DOHH2 (cell line): ENCODE measurements around the gene CPEB1.

Experiments
- EZH2phosphoT487 ChIP-seq: fragments of 200-600 bp; sonication (generic); IDR thresholded peaks from 2 replicates; pipeline ENCODE4 v1.6.1; 2017; ENCODE audit warnings: borderline replicate concordance, mild to moderate bottlenecking, antibody characterized with exemption, low read length, moderate library complexity, mixed read lengths
- TF ChIP-seq, protein P1 (sequence below): fragments of 200-600 bp; sonication (generic); IDR thresholded peaks from one replicate; pipeline ENCODE4 v1.5.1; 2014; ENCODE audit warnings: antibody characterized with exemption, mild to moderate bottlenecking, low read depth, low read length; ENCODE audit not compliant: poor library complexity, severe bottlenecking

- TF ChIP-seq, protein P1, sequence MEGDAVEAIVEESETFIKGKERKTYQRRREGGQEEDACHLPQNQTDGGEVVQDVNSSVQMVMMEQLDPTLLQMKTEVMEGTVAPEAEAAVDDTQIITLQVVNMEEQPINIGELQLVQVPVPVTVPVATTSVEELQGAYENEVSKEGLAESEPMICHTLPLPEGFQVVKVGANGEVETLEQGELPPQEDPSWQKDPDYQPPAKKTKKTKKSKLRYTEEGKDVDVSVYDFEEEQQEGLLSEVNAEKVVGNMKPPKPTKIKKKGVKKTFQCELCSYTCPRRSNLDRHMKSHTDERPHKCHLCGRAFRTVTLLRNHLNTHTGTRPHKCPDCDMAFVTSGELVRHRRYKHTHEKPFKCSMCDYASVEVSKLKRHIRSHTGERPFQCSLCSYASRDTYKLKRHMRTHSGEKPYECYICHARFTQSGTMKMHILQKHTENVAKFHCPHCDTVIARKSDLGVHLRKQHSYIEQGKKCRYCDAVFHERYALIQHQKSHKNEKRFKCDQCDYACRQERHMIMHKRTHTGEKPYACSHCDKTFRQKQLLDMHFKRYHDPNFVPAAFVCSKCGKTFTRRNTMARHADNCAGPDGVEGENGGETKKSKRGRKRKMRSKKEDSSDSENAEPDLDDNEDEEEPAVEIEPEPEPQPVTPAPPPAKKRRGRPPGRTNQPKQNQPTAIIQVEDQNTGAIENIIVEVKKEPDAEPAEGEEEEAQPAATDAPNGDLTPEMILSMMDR, result no peak
- TF ChIP-seq EZH2phosphoT487, result no peak
These were observed 66.5 kb downstream of the CPEB1 start for GRCh38 chr15:82580713-82581112.
